ENCODE data around the gene TBX21. TPM values are rescaled to one million over a fixed set of nuclear protein-coding genes. Genes with fewer than 3 reads are reported as not detected.

TBX21 gene
- total RNA-seq, 1 experiment from 2014 or later, result 0.20 TPM

DNA sequence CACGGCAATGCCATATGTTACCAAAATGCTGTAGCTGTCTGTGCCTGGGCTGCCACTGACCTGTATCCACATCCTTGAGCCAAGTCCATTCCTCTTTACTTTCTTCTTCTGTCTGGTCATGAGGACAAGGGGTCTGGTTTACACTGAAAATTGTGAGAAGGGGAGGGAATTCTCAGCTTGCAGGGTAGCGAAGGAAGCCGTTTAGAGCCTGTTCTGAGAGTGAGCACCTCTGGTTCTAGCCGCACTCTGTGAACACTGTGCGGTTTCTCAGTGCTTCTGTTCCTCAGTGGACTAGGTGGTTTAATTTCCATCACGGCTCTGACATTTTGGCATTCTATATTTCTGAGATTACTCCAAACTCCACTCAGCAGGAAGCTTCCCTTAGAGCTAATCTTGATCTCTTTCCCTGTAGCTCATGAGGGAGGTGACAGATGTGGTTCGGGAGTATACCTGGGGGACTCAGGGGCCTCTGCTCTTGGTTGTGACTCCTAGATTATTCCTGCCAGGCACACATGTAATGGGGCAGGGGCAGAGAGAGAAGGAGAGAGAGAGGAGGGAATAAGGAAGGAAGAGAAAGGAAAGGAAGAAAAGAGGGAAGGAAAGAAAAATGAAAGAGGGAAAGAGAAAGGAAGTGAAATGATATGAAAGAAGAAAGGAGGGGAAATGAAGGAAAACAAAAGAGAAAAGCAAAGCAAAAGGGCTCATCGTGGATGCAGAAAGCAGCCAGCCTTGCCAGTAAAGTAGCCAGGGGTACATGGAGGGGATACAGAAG lies 14.2 kb upstream of the TBX21 start (continued):
- TF ChIP-seq RAD21 (IDR thresholded peaks at IDR 0.05; ENCODE audit: low read depth) (no peak), REST (IDR thresholded peaks at IDR 0.05; ENCODE audit: low read depth) (no peak), CEBPB (IDR thresholded peaks at IDR 0.05; ENCODE audit: low read depth) (no peak), EGR1 (IDR thresholded peaks at IDR 0.05; ENCODE audit: low read depth) (no peak), EZH2phosphoT487 (IDR thresholded peaks at IDR 0.05; ENCODE audit: borderline replicate concordance) (no peak), FOSL1 (IDR thresholded peaks at IDR 0.05; ENCODE audit: low read depth) (no peak), TCF7L2 (IDR thresholded peaks at IDR 0.05; ENCODE audit: borderline replicate concordance, extremely low read depth, insufficient read depth, insufficient read length) (no peak), SRF (IDR thresholded peaks at IDR 0.05; ENCODE audit: low read depth) (no peak)
- TF ChIP-seq, protein P1, sequence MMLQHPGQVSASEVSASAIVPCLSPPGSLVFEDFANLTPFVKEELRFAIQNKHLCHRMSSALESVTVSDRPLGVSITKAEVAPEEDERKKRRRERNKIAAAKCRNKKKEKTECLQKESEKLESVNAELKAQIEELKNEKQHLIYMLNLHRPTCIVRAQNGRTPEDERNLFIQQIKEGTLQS (IDR thresholded peaks at IDR 0.05), result no peak
